Measurements from ENCODE around the gene FAM229A. TPM values are rescaled to one million over a fixed set of nuclear protein-coding genes. Genes with fewer than 3 reads are reported as not detected.

FAM229A gene
- total and polyA plus RNA-seq, 3 donors from 2014 or later: 71.5 to 194 (median 103) TPM

- no peak for TF ChIP-seq POLR2A (IDR thresholded peaks at IDR 0.05)
- Histone ChIP-seq H3K4me1 (peaks cover 26% of the 10 kb centered on the region), H3K27ac (no peak overlapping the region), H3K27me3 (no peaks in the 10 kb centered on the region), H3K4me3 (no peak overlapping the region), H3K9me3 (no peaks in the 10 kb centered on the region), H3K36me3 (ENCODE audit: low read depth, missing control alignments) (no peaks in the 10 kb centered on the region)
- intact Hi-C loops (cut with DNase I; ENCODE audit: low total_unique reads): no loop called here
- DNase-seq: peak; percentile 36
- WGBS, 2 donors: 62 to 63% methylated on average over 8 of the region's 8 CpGs
These were observed 28.9 kb upstream of the FAM229A start for GRCh38 chr1:32390904-32391870.

- Histone ChIP-seq H3K9me3 (no peaks in the 10 kb centered on the region), H3K27me3 (no peaks in the 10 kb centered on the region), H3K4me1 (peaks cover 26% of the 10 kb centered on the region), H3K36me3 (ENCODE audit: low read depth, missing control alignments) (no peaks in the 10 kb centered on the region), H3K27ac (no peak overlapping the region), H3K4me3 (no peak overlapping the region)
- 65 to 71% methylated on average over 6 of the region's 6 CpGs for WGBS, 2 donors
- intact Hi-C loops (cut with DNase I; ENCODE audit: low total_unique reads): no loop called here
- TF ChIP-seq POLR2A (IDR thresholded peaks at IDR 0.05) (no peak), CTCF (IDR thresholded peaks at IDR 0.05) (no peak)
- DNase-seq: no peak
These were observed 26.4 kb upstream of the FAM229A start for GRCh38 chr1:32388641-32389040.

- no peak for TF ChIP-seq CTCF (IDR thresholded peaks at IDR 0.05)
- no peak for TF ChIP-seq POLR2A (IDR thresholded peaks at IDR 0.05)
- DNase-seq: no peak
- 88 to 90% methylated on average over 13 of the region's 13 CpGs for WGBS, 2 donors
- Histone ChIP-seq H3K9me3 (no peaks in the 10 kb centered on the region), H3K27me3 (no peaks in the 10 kb centered on the region), H3K27ac (no peak overlapping the region), H3K4me3 (no peak overlapping the region), H3K36me3 (ENCODE audit: low read depth, missing control alignments) (no peaks in the 10 kb centered on the region), H3K4me1 (peaks cover 8% of the 10 kb centered on the region)
- intact Hi-C loops (cut with DNase I; ENCODE audit: low total_unique reads): no loop called here
These were observed 24.5 kb upstream of the FAM229A start for GRCh38 chr1:32386676-32387392.

- no peaks in the 10 kb centered on the region for H3K4me1 ChIP-seq
- no peak for TF ChIP-seq CTCF (IDR thresholded peaks at IDR 0.05)
- TF ChIP-seq POLR2A (IDR thresholded peaks at IDR 0.05): no peak
- no peak overlapping the region for H3K4me3 ChIP-seq
- intact Hi-C loops (cut with DNase I; ENCODE audit: low total_unique reads): no loop called here
- no peaks in the 10 kb centered on the region for H3K9me3 ChIP-seq
- H3K36me3 ChIP-seq (ENCODE audit: low read depth, missing control alignments): no peaks in the 10 kb centered on the region
- H3K27ac ChIP-seq: no peak overlapping the region
- WGBS, 2 donors: 91 to 94% methylated on average over 9 of the region's 9 CpGs
- H3K27me3 ChIP-seq: no peaks in the 10 kb centered on the region
- no peak for DNase-seq
These were observed 17.8 kb upstream of the FAM229A start for GRCh38 chr1:32380057-32380456.

GRCh38 chr1:32377541-32378220 is 15.4 kb upstream of the FAM229A start:
- intact Hi-C loops (cut with DNase I; ENCODE audit: low total_unique reads): no loop called here
- DNase-seq: no peak
- no peak overlapping the region for H3K27ac ChIP-seq
- WGBS, 2 donors: 90 to 91% methylated on average over 12 of the region's 12 CpGs
- H3K4me3 ChIP-seq: no peak overlapping the region
- no peaks in the 10 kb centered on the region for H3K36me3 ChIP-seq (ENCODE audit: low read depth, missing control alignments)
- TF ChIP-seq POLR2A (IDR thresholded peaks at IDR 0.05) (no peak), CTCF (IDR thresholded peaks at IDR 0.05) (no peak)
- no peaks in the 10 kb centered on the region for H3K9me3 ChIP-seq
- H3K4me1 ChIP-seq: no peaks in the 10 kb centered on the region
- H3K27me3 ChIP-seq: no peaks in the 10 kb centered on the region
